Breast epithelium (tissue), 3 donors: ENCODE measurements around the gene FUBP3.

Source experiments
- POLR2A ChIP-seq: fragments of 450-650 bp; IDR thresholded peaks from one replicate; pipeline ENCODE4 v1.6.1; 2016; ENCODE audit warnings: antibody characterized with exemption, mild to moderate bottlenecking, moderate library complexity
- TF ChIP-seq, protein P1 (sequence below), 3 donors: fragments of 450-650 bp; IDR thresholded peaks; one replicate each; pipeline ENCODE4 v1.5.1; 2016 to 2017; ENCODE audit warnings: antibody characterized with exemption in 3 of 3, mild to moderate bottlenecking in 3 of 3, moderate library complexity in 3 of 3

DNA sequence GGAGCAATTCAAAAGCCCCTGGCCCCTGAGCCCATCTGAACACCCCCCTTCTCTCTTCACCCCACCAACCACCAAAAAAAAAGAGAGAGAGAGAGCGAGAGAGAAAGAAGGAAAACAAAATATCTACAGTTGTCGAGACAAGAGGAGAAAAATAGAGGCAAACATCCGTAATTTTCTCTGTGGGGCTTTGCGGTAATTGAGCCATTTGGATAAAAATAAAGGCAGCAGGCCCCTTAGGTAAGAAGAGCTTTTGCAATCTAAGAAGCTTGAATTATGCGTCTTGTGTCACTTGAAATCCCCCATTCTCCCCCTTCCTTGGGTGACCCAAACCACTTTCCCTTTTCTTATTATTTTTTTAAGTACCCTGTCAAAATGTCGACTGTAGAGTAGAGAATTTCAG, 35.5 kb upstream of the FUBP3 start:
- no peak for TF ChIP-seq POLR2A
- TF ChIP-seq, protein P1, sequence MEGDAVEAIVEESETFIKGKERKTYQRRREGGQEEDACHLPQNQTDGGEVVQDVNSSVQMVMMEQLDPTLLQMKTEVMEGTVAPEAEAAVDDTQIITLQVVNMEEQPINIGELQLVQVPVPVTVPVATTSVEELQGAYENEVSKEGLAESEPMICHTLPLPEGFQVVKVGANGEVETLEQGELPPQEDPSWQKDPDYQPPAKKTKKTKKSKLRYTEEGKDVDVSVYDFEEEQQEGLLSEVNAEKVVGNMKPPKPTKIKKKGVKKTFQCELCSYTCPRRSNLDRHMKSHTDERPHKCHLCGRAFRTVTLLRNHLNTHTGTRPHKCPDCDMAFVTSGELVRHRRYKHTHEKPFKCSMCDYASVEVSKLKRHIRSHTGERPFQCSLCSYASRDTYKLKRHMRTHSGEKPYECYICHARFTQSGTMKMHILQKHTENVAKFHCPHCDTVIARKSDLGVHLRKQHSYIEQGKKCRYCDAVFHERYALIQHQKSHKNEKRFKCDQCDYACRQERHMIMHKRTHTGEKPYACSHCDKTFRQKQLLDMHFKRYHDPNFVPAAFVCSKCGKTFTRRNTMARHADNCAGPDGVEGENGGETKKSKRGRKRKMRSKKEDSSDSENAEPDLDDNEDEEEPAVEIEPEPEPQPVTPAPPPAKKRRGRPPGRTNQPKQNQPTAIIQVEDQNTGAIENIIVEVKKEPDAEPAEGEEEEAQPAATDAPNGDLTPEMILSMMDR (IDR thresholded peaks at IDR 0.05): no peak
